PC-9 (cell line): ENCODE data around the gene TMTC2.

Experiments used
- EZH2 ChIP-seq: fragments of 200-600 bp; sonication (generic); IDR thresholded peaks from 2 replicates; pipeline ENCODE4 v1.8.0; 2017; ENCODE audit warnings: antibody characterized with exemption, low read depth
- TF ChIP-seq, protein P1 (sequence below): fragments of 200-600 bp; sonication (generic); conservative IDR thresholded peaks from 2 replicates; pipeline ENCODE4 v1.6.1; 2017; ENCODE audit warnings: mixed run types, antibody characterized with exemption, mild to moderate bottlenecking, moderate library complexity

DNA sequence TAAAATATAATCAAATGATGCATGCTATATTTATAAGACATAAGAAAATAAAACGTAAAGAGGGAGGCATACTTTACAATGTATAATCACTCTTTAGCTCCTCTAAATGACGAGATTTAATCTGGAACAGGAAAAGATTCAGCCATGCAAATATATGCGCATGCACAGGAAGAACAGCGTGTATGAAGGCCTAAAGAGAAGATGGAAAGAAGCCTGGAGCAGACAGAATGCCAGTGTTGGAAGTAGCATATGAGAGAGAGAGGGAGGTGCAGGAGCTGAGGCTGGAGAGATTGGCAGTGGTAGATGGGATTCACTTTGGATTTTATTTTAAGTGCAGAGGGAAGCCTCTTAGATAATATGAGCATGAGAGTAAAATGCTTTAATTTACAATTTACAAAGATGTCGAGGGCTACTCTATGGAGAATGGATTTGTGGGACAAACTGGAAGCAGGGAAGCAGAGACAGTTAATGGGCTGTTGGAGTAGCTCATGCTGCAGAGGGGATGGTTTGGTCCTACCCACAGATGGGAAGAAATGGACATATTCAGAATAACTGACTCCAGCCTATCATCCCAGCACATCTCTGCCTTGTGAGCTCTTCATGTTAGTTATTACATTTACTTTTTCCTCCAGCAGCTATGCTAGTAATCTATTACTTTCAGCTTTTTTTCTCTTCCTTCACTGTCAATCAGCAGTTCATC is 411.1 kb downstream of the TMTC2 start:
- TF ChIP-seq, protein P1, sequence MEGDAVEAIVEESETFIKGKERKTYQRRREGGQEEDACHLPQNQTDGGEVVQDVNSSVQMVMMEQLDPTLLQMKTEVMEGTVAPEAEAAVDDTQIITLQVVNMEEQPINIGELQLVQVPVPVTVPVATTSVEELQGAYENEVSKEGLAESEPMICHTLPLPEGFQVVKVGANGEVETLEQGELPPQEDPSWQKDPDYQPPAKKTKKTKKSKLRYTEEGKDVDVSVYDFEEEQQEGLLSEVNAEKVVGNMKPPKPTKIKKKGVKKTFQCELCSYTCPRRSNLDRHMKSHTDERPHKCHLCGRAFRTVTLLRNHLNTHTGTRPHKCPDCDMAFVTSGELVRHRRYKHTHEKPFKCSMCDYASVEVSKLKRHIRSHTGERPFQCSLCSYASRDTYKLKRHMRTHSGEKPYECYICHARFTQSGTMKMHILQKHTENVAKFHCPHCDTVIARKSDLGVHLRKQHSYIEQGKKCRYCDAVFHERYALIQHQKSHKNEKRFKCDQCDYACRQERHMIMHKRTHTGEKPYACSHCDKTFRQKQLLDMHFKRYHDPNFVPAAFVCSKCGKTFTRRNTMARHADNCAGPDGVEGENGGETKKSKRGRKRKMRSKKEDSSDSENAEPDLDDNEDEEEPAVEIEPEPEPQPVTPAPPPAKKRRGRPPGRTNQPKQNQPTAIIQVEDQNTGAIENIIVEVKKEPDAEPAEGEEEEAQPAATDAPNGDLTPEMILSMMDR: no peak
- no peak for TF ChIP-seq EZH2
